ENCODE data around the gene ZBTB43.

ZBTB43 gene

DNA sequence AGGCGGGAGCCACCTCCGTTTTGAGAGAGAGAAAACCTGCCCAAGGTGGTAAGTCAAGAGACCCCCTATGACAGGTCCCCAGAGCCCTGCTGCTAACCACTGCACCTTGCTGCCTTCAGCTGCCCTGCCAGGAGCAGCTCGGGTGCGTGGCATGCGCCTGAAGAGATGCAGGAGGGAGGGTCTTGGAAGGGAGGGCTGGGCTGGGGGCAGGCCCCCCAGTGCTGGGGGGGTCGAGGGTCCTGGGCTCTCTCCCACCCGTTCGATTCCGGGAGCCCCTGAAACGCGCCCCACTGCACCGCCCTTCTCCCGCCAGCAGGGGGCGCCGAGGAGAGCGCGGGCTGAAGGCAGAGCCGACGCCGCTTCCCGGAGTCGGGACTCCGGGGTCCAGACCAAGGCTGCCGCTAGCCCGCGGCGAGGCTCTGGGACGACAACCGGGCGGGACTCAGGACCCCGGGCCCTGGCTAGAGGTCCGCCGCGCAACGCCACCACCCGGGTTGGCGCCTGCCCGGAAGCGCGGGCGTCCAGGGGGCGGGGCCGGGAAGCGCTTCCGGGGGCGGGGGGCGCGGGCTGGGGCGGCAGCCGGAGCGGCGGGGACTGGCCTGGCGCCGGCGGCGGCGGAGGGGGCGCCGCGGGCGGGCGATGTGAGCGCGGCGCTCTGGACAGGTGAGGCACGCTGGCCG, 55.4 kb downstream of the ZBTB43 start, which contains the start of gene ZBTB34:
TSS of gene ZBTB34 (plus strand) at position 563 of the 680 bp plus-strand sequence. CDS start 18,761 bp downstream, outside the sequence.
- DNase-seq = peak; percentile 96

DNA sequence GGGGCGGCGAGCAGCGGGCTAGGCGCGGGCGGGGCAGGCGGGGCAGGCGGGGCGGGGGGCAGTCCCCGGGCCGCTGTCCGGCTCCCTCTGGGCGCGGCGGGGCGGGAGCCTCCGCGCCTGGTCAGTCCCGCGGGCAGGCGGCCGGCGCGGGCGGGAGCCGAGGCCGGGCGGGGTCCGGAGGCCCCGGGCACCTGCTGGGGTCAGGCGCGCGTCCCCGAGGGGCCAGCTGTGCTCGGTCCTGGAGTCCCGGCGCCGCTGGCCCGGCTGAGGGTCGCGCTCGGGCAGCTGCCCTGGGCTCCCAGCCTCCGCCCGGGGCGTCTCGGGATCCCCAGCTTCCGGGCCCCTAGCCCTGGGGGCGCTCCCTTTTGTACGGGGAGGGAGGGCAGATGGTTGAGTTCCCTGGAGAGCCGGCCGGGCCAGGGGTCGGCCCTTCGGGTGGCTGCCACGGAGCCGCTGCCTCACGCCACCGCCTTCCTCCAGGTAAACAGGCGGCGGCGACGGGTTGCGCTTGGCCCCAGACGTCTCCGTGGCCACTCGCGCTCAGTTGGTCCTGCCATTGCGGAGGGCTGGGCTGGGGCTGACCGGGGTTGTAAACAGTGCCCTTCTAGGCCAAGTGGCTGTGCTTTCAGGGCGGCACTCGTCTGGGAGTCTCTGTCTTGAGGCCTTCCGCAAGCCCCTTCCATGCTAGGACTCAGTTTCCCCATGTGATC, 56.1 kb downstream of the ZBTB43 start:
- DNase-seq = peak; percentile 66

DNA sequence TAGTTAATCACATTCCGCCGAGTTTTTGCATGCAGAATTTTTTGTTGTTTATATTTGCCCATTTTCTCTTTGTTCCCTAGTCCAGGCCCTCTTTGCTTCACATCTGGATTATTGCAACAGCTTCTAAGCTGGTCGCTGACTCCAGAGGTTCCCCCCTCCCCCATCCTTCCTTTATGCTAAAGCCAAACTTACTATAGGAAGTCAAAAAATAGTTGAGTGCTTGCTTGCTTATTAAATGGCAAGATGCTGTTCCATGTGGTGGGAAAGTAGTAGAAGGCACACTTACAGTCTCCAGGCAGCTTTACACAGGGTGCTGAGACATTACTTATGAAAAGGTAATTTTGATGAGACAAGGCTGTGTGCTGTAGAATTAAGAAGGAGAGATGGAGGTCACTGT, 56.9 kb downstream of the ZBTB43 start:
- DNase-seq = no peak

DNA sequence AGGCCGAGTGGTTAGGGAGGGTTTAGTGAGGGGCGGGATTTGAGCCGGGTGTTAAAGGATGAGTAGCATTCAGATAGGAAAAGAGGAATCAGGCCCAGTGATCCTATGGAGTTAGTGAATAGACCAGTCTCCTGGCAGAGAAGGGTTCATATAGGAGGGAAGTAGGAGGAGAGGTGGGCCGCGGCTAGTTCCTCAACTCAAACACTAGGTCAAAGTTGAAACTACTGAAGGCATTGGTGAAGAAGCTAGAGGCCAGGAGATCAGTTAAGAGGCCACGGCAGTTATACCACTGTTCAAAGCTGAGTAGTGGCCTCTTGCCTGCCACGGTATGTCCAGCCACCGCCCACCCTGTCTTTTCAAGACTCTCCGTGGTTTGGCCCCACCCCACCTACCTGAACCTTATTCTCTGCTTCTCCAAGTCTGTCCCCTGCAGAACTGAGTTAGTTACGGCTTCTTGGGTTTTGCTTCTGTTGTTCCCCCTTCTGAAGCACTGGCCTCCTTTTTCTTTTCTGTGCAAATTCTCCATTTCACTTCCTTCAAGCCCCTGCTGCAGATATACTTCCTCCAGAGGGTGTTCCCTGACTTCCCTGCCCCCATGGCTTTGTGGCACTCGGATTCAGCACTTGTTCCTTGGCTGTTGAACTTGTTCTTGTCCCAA, 57.4 kb downstream of the ZBTB43 start:
- no peak for DNase-seq

DNA sequence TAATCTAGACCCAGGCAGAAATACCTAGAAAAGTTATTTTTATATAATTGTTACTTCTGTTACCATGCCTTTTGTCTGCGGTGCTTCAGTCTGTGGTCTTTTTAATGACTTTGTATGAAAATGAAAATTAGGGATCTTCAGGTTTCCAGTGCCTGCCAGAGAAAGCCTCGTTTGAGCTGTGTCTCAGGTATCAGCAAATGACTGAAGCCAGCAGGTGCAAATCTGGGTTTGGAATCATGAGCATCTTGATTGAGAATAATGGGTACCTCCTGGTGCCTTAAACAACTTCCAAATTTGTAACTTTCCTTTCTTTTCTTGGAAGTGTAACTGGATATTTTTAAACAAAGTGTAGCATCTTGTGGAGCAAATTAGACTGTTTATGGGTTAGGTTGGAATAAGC, 59.9 kb downstream of the ZBTB43 start:
- DNase-seq = no peak

DNA sequence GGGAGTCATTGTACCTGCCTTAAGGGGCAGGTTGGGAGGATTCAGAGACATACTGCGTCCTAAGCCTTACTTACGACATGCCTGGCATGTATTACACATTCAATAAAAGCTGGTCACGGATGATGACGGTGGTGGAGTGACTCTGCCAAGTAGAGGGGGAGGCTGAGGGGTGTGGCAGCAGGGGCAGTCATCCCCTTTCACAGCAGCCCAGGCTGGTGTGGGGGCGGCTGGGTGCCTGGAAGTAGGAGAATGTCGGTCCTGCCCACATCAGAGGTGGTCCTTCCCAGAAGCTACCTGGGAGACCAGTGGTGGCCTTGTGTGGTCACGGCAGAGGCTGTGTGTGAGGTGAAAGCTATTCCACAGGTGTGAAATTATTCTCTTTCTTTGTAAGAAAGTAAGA, 64.5 kb downstream of the ZBTB43 start:
- peak; percentile 52 for DNase-seq

DNA sequence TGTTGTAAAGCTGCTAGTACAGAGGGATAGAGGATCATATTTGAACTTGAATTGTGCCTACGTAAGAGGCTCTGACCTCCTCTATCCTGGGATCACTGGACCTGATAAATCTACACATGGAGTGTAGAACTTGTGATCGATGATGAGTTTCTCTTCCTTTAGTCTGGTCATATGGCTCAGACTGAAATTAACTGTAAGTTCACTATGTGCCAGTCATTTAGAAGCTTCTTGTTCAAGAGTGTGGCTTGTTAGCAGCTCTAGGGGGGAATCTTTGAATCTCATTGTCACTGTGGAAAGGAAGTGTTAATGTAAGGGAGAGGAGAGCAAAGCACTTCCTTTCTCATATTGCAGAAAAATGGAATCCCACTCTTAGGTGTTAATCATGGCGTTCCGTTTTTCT, 67.7 kb downstream of the ZBTB43 start:
- no peak for DNase-seq

DNA sequence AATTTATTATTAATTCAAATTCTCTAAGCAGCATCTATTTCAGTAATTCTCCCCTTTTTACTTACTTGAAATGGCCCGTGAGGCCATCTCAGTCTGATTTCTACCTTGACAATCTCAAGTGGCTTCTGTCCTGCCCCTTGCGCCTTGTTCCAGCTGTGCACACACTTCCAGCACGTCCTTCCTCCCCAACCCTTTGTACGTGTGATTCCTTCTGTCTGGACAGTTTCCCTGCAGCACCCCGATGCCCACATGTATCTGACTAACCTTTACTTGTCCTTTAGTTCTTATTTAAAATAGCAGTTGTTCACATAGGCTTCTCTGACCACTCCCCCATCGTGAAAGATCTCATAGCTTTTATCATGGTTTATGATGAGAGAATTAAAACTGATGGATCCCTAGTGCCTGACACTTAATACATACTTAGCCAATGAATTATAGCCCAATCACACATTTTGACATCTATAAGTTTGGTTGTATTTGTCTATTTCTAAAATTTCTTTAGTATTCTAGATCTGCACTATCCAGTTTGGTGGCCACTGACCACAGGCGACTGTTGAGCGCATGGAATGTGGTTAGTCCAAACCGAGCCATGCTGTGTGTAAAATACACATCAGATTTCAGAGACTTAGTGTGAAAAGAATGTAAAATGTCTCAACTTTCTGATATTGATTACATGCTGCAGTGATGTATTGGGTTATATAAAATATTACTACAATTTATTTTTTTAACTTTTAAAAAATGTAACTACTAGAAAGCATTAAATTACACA, 69.9 kb downstream of the ZBTB43 start:
- no peak for DNase-seq

DNA sequence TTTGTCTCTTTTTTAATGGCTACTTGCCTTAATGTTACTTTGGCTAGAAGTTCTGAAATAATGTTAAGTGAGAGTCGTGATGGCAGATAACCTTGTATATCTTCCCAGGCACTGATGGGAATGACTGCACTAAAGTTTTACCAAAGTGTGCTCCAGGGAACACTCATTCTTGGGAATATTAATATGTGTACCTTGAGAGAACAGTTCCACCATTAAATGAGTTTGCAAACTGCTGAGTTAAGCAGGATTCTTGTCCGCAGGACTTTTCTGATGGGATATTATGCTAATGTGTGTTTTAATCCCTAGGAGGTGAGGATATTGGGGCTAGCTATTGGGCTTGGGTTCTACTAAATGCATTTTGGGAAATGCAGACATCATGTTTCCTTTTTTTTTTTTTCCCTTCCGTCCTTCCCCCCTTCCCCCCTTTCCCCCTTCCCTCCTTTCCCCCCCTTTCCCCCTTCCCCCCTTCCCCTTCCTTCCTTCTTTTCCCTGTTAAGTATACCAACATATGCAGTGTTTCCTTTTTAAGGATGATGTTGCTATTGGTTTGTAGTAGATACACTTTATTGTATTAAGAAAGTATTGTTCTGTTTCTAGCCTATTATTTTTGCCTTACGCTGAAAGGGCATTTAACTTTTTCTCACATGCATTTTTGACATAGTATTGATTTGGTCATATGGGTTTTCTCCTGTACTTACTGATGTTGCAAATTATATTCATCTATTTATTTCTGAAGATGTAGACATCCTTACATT, 71.1 kb downstream of the ZBTB43 start:
- DNase-seq = no peak

DNA sequence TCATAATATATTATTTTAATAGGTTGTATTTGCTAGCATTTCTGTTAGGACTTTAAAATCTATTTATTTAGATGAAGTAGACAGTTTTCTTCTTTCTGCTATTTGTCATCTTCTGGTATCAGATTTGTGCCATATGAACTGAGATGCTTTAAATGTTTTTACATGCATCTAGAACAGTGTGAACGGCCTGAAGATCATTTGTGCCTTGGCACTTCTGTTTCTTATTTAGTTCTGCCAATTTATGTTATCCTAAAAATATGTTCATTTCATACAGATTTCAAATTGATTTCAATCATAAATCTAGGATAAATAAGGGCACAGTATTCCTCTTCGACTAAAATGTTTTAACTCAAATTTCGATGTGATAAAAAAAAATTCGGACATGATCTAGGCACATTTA, 71.7 kb downstream of the ZBTB43 start:
- no peak for DNase-seq

DNA sequence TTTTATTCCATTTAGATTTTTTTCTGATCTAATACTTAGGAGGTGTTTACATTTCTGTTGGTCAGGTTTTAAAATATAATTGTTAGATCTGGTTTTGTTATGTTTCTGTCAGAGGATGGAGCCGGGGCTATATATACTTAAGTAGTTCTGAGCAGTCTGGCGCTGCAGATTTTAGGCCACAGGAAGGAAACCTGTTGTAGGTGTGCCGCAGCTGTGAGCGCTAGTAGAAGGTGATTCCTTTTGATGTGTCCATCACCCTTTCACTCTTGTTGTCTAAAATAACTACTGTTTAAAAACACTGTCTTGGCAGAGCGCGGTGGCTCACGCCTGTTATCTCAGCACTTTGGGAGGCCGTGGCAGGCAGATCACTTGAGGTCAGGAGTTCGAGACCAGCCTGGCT, 72.6 kb downstream of the ZBTB43 start:
- DNase-seq = no peak

DNA sequence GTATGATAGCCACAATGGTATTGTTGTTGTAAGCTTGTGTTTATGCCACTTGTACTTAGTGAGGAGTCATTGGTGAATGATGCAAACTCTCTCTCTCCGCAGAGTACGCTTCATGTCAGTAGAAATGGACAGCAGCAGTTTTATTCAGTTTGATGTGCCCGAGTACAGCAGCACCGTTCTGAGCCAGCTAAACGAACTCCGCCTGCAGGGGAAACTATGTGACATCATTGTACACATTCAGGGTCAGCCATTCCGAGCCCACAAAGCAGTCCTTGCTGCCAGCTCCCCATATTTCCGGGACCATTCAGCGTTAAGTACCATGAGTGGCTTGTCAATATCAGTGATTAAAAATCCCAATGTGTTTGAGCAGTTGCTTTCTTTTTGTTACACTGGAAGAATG, 74.4 kb downstream of the ZBTB43 start:
- DNase-seq = no peak

DNA sequence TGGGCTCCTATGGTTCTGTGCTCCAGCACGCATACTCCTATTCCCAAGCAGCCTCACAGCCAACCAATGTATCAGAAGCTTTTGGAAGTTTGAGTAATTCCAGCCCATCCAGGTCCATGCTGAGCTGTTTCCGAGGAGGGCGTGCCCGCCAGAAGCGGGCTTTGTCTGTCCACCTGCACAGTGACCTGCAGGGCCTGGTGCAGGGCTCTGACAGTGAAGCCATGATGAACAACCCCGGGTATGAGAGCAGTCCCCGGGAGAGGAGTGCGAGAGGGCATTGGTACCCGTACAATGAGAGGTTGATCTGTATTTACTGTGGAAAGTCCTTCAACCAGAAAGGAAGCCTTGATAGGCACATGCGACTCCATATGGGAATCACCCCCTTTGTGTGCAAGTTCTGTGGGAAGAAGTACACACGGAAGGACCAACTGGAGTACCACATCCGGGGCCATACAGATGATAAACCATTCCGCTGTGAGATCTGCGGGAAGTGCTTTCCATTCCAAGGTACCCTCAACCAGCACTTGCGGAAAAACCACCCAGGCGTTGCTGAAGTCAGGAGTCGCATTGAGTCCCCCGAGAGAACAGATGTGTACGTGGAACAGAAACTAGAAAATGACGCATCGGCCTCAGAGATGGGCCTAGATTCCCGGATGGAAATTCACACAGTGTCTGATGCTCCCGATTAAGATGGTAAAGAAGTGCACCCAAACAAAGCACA, 75.5 kb downstream of the ZBTB43 start:
- no peak for DNase-seq

DNA sequence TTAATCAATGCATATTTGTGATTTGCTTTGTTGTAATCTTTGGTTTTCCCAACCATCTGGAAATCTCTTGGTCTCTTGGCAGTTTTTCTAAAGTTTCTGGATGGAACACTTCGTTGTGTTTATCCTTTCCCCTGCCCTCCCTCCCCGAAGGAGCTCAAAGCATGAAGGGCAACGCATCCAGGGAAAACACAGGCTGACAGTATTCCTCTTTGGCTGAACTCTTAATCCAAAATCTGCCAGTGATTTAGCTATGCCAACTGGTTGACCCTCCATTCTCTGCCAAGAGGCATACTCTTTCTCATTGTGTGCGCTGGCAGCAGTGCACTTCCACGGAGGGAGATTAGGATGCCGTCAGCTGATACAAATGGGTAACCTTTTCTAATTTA, 76.1 kb downstream of the ZBTB43 start:
- DNase-seq = no peak

DNA sequence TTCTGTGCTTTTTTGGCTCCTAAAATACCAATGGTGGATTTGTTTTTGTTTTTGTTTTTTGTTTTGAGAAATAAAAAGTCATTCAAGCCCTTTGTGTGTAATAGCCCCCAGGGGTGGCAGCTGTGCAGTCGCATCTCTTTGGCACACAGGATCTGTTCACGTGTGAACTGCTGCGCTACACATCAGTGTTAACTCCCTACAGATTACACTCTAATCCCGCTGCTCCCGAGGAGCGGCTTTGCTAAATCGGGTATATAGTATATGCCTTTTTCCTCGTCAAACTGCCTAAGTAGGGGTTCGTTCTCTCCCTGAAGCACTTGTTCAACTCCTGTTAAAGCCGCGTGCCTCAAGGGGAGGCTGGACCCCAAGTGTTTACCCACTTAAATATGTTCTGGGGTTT, 77.9 kb downstream of the ZBTB43 start:
- no peak for DNase-seq

DNA sequence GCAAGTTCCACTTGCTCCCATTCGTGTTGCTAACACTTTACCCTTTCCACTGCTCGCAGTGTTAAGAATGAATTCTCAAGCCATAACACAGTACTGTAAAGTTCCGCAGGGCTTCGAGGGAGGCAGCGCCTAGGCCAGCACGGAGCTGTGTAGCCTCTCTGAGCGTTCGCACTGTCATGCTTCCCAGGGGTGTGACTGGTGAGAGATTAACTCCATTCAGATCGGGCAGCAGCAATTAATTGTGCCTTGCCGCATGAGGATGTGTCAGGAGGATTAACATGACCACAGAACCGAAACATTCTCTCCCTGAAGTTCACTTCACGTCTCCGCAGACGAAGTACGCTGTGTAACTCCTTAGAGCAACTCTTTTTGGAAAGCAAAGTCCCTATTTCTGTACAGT, 78.8 kb downstream of the ZBTB43 start:
- DNase-seq = no peak

DNA sequence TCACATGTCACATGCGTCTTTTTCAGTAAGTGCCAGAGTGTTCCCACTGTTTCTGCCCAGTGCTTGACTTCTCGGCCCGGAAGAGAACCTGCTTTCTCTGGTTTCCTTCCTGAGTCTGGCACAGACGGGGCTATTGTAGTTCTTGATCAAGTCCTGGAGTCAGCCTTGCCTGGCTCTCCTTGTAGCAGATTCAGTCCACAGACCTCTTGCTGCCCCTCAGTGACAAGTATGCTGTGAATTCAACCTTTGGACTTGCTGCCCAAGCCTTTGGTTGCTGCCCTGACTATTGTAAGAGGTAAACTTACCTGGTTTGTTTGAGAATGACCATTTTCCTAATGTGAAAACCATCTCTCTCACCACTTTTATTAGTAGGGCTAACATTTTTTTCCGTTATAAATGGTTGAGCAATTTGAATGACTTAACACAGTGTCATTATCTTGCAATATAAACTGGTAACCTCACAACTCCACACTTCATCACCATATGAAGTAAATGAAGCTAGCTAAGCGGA, 80.3 kb downstream of the ZBTB43 start:
- DNase-seq = no peak

DNA sequence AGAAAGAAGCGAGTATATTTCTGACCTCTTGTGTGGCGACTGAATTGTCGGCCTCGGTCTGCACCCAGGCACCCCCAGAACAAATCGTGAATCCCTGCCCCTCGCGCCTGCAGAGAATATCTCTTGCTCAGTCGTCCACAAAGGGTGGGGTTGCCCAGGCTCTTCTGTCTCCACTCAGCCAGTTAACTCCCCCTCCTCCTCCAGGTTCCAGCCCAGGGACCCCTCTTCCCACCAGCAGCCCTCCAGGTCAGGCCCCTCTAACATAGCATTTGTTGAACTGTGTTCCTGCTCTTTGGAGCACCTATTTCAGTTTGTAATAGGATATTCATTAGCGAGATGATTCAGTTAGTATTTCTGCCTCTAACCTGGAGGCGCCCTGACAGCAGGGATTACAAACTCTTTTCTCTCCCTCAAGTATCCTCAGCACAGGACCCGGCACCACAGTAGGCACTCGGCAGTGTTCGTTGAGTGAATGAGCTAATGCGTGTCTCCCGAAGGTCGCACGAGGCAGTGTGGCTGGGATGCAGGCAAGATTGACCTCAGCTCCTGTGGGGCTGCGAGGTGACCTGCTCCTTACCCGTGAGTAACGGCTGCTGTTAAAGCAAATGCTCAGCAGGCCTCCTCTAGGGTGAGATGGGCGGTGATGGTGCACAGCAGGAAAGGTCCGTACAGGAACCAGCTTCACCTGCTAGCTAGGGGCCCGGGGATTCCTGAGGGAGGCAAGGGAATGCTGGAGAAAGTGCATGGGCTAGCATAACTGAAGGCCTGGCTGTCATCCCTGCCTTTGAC, 81.4 kb downstream of the ZBTB43 start:
- DNase-seq = no peak

DNA sequence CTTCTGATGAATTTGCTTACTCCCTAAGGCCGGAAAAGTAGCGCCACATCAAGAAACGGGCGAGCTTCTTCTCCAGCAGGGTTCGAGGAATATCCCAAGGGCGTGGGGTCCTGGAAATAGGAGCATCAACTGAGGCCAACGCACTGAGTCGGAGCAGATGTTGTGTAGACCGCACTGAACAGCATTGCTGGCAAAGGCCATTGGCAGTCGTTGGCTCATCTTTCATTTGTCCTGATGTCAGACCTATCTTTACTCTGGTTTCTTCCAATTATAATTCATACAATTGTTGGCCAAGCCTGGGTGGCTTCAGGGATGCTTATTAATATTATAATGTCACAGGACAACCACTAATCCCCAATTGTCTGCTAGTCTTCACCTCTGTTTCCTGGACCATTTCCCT, 82.1 kb downstream of the ZBTB43 start:
- no peak for DNase-seq

Data from activated CD8-positive, alpha-beta memory T cell treated with anti-CD3 and anti-CD28 coated beads for 24 hours (primary cell).